HEK293 (cell line): ENCODE data around the gene FAM107A.

Source experiments
- CTCF ChIA-PET: fragments of 350-600 bp; formaldehyde crosslinking; extraction: SDS; loops from one replicate; lab custom pipeline; 2021; ENCODE audit warnings: antibody characterized with exemption; lab: Yijun Ruan, JAX
- POLR2A ChIA-PET: fragments of 300-600 bp; formaldehyde crosslinking; extraction: SDS; loops from one replicate; lab custom pipeline; 2020; ENCODE audit warnings: antibody characterized with exemption, inconsistent platforms; lab: Yijun Ruan, JAX
- H3K27ac ChIP-seq: fragments of 200-500 bp; sonication (Bioruptor generic); 2 replicates; pipeline ENCODE4 v1.5.1; 2014; ENCODE audit warnings: low read depth, low read length, control low read depth, inconsistent platforms; ENCODE audit errors: extremely low read depth
- H3K36me3 ChIP-seq, 2 experiments: fragments of 200-500 bp in 1 of 2; sonication (Bioruptor generic) in 1 of 2; 1 replicate in 1 of 2; 2 replicates in 1 of 2; pipeline ENCODE4 v1.5.1; 2014 to 2017; ENCODE audit warnings: inconsistent platforms in 2 of 2, low read length in 2 of 2; ENCODE audit not compliant: control insufficient read depth in 2 of 2, insufficient read depth in 1 of 2
- H3K4me1 ChIP-seq: fragments of 200-500 bp; sonication (Bioruptor generic); 2 replicates; pipeline ENCODE4 v1.5.1; 2014; ENCODE audit warnings: mild to moderate bottlenecking, low read length, inconsistent platforms; ENCODE audit not compliant: control insufficient read depth, insufficient read depth
- H3K4me3 ChIP-seq: 2 replicates; pipeline ENCODE4 v1.5.1; 2011; ENCODE audit warnings: low read depth, mild to moderate bottlenecking, control low read depth, low read length, moderate library complexity
- H3K9me3 ChIP-seq: fragments of 200-500 bp; sonication (Bioruptor generic); 2 replicates; pipeline ENCODE4 v1.5.1; 2014; ENCODE audit warnings: low read depth, low read length, inconsistent platforms; ENCODE audit not compliant: control insufficient read depth, insufficient read depth
- KLF10 ChIP-seq: fragments of 450-650 bp; IDR thresholded peaks from 2 replicates; pipeline ENCODE4 v1.5.1; 2018; ENCODE audit warnings: missing biosample characterization, mild to moderate bottlenecking, missing genetic modification characterization
- KLF16 ChIP-seq: fragments of 450-650 bp; formaldehyde crosslinking; IDR thresholded peaks from 2 replicates; pipeline ENCODE4 v1.5.1; 2017; ENCODE audit warnings: missing biosample characterization, missing genetic modification characterization
- YY1 ChIP-seq: fragments of 450-650 bp; formaldehyde crosslinking; IDR thresholded peaks from 2 replicates; pipeline ENCODE4 v1.5.1; 2018; ENCODE audit warnings: missing biosample characterization, missing genetic modification characterization
- ZFHX2 ChIP-seq: fragments of 450-650 bp; formaldehyde crosslinking; conservative IDR thresholded peaks from 2 replicates; pipeline ENCODE4 v1.5.1; 2016; ENCODE audit warnings: missing biosample characterization, missing genetic modification characterization
- ZIC2 ChIP-seq: fragments of 450-650 bp; formaldehyde crosslinking; IDR thresholded peaks from 2 replicates; pipeline ENCODE4 v1.5.1; 2016; ENCODE audit warnings: missing biosample characterization, missing genetic modification characterization
- ZNF114 ChIP-seq: fragments of 450-650 bp; formaldehyde crosslinking; IDR thresholded peaks from 2 replicates; pipeline ENCODE4 v1.5.0; 2017; ENCODE audit warnings: missing biosample characterization, missing genetic modification characterization
- ZNF121 ChIP-seq: fragments of 450-650 bp; formaldehyde crosslinking; IDR thresholded peaks from 2 replicates; pipeline ENCODE4 v1.5.1; 2016; ENCODE audit warnings: missing biosample characterization, missing genetic modification characterization
- ZNF132 ChIP-seq: fragments of 450-650 bp; formaldehyde crosslinking; IDR thresholded peaks from 2 replicates; pipeline ENCODE4 v1.5.1; 2017; ENCODE audit warnings: missing biosample characterization, missing genetic modification characterization, borderline replicate concordance
- ZNF202 ChIP-seq: fragments of 450-650 bp; formaldehyde crosslinking; IDR thresholded peaks from 2 replicates; pipeline ENCODE4 v1.5.1; 2016; ENCODE audit warnings: missing biosample characterization, missing genetic modification characterization, borderline replicate concordance
- ZNF311 ChIP-seq: fragments of 450-650 bp; formaldehyde crosslinking; IDR thresholded peaks from 2 replicates; pipeline ENCODE4 v1.5.1; 2017; ENCODE audit warnings: missing biosample characterization, missing genetic modification characterization, borderline replicate concordance
- ZNF544 ChIP-seq: fragments of 450-650 bp; formaldehyde crosslinking; IDR thresholded peaks from 2 replicates; pipeline ENCODE4 v1.5.0; 2017; ENCODE audit warnings: missing biosample characterization, missing genetic modification characterization
- TF ChIP-seq, protein P1 (sequence below): fragments of 450-650 bp; formaldehyde crosslinking; conservative IDR thresholded peaks from 2 replicates; pipeline ENCODE4 v1.5.1; 2016; ENCODE audit warnings: low read depth, missing biosample characterization, missing genetic modification characterization
- TF ChIP-seq, protein P2 (sequence below): fragments of 450-650 bp; formaldehyde crosslinking; IDR thresholded peaks from 2 replicates; pipeline ENCODE4 v1.5.1; 2016; ENCODE audit warnings: missing biosample characterization, missing genetic modification characterization
- TF ChIP-seq, protein P3 (sequence below): fragments of 450-650 bp; formaldehyde crosslinking; IDR thresholded peaks from 2 replicates; pipeline ENCODE4 v1.5.1; 2016; ENCODE audit warnings: missing biosample characterization, missing genetic modification characterization
- TF ChIP-seq, protein P4 (sequence below): fragments of 450-650 bp; formaldehyde crosslinking; IDR thresholded peaks from 2 replicates; pipeline ENCODE4 v1.5.1; 2017; ENCODE audit warnings: missing biosample characterization, missing genetic modification characterization

FAM107A gene

DNA sequence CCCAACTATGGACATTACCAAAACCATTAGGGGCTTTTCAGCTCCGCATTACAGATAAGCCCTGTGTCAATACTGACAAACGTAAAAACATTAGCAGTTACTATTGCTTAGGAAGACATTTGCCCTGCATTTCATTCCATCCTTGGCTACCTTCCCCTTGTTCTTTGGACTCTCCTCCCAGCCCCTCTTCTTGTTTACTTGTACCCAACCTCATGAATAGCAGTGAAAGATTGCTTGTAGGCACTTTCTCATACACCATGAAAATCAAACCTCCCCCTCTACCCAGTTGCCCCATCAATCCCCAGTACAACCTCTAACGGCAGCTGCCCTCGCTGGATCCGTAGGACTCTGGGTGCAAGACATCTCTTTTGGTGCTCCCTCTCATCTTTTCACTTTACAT is 16.9 kb upstream of the FAM107A start (continued):
- TF ChIP-seq, protein P1, sequence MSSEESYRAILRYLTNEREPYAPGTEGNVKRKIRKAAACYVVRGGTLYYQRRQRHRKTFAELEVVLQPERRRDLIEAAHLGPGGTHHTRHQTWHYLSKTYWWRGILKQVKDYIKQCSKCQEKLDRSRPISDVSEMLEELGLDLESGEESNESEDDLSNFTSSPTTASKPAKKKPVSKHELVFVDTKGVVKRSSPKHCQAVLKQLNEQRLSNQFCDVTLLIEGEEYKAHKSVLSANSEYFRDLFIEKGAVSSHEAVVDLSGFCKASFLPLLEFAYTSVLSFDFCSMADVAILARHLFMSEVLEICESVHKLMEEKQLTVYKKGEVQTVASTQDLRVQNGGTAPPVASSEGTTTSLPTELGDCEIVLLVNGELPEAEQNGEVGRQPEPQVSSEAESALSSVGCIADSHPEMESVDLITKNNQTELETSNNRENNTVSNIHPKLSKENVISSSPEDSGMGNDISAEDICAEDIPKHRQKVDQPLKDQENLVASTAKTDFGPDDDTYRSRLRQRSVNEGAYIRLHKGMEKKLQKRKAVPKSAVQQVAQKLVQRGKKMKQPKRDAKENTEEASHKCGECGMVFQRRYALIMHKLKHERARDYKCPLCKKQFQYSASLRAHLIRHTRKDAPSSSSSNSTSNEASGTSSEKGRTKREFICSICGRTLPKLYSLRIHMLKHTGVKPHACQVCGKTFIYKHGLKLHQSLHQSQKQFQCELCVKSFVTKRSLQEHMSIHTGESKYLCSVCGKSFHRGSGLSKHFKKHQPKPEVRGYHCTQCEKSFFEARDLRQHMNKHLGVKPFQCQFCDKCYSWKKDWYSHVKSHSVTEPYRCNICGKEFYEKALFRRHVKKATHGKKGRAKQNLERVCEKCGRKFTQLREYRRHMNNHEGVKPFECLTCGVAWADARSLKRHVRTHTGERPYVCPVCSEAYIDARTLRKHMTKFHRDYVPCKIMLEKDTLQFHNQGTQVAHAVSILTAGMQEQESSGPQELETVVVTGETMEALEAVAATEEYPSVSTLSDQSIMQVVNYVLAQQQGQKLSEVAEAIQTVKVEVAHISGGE (tag by site-specific recombination): no peak
- no peak for TF ChIP-seq ZNF544 (tag by site-specific recombination)

DNA sequence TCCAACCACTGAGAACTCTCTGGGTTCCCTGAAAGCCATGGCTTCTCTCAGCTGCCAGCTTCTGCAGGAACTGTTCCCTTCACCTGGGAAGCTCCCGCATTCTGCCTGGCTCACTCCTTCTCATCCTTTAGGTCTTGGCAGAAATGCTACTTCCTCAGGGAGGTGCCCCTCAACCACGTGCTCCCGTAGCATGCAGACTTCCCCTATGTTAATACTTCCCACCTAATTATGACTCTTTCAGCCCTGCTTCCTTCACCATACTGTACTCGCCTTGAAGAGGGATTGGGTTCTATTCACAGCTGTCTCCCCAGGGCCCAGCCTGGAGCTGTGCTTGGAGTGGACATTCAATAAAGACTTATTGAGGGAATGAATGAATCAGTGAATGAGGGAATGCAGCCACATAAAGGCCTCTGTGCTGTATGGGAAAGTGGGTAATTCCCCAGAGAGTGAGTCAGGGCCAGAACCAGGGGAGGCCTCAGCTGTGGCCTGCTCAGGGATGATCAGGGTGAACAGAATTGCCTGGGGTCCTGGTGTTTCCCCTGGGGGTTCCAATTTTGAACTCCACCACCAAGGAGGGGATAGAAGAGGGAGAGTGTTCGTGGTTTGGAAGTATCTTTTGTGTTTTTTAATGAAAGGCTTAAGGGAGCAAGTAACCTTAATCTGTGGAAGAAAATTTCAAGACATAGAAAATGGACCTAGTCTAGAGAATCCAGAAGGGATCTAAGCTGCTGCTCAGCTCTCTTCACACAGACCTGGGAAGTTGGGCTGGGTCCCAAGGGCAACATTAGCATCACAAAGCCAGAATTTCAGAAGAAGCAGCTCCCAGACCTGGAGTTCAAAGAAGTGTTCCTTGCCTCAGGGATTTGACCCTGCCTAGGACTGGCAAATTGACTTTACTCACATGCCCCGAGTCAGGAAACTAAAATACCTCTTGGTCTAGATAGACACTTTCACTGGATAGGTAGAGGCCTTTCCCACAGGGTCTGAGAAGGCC is 14.6 kb upstream of the FAM107A start:
- Histone ChIP-seq H3K9me3 (no peaks in the 10 kb centered on the region), H3K27ac (no peak overlapping the region), H3K4me3 (no peak overlapping the region), H3K36me3 (no peaks in the 10 kb centered on the region), H3K4me1 (no peaks in the 10 kb centered on the region)
- CTCF ChIA-PET: interaction anchor here (0.7 to 1.1 kb wide), 2 partner anchors 12 to 22 kb away, joined by 3 to 7 read pairs; no protein-coding TSS in a partner anchor
- POLR2A ChIA-PET: no interaction called here
- no peak for TF ChIP-seq ZIC2 (tag by site-specific recombination)
- TF ChIP-seq KLF16: no peak

DNA sequence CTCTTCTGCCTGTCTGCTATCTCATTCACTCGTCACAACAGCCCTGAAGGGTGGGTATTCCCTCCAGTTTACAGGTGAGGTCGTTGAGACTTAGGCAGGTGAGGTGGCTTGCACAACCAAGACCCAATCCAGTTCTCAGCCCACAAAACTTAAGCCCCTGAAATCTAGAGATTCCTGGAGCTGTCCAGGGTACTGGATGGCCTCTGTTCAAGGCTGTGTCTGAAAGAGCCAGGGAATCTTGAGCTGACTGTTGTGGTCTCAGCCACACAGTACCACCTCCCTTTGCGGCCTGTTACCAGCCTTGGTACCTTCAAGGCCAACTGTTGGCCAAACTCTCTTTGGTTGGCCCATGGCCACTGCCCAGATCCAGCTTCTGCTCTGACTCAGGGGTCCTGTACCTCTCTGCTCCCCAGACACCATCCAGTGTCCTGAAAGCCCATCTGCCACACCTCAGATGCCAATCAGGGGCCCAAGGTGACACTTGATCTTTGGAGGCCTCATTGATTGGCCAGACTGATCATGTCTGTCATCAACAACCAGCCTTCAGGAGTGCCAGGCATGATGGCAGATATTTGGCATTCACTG is 10.9 kb upstream of the FAM107A start:
- ChIA-PET POLR2A (no interaction called here), CTCF (interaction anchor here (0.5 to 0.9 kb wide), 3 partner anchors 40 to 1795 kb away, joined by 3 to 4 read pairs (median 4); no protein-coding TSS in a partner anchor)
- Histone ChIP-seq H3K36me3 (no peaks in the 10 kb centered on the region), H3K9me3 (no peaks in the 10 kb centered on the region), H3K4me1 (no peaks in the 10 kb centered on the region), H3K4me3 (no peak overlapping the region), H3K27ac (no peak overlapping the region)
- TF ChIP-seq, protein P2, sequence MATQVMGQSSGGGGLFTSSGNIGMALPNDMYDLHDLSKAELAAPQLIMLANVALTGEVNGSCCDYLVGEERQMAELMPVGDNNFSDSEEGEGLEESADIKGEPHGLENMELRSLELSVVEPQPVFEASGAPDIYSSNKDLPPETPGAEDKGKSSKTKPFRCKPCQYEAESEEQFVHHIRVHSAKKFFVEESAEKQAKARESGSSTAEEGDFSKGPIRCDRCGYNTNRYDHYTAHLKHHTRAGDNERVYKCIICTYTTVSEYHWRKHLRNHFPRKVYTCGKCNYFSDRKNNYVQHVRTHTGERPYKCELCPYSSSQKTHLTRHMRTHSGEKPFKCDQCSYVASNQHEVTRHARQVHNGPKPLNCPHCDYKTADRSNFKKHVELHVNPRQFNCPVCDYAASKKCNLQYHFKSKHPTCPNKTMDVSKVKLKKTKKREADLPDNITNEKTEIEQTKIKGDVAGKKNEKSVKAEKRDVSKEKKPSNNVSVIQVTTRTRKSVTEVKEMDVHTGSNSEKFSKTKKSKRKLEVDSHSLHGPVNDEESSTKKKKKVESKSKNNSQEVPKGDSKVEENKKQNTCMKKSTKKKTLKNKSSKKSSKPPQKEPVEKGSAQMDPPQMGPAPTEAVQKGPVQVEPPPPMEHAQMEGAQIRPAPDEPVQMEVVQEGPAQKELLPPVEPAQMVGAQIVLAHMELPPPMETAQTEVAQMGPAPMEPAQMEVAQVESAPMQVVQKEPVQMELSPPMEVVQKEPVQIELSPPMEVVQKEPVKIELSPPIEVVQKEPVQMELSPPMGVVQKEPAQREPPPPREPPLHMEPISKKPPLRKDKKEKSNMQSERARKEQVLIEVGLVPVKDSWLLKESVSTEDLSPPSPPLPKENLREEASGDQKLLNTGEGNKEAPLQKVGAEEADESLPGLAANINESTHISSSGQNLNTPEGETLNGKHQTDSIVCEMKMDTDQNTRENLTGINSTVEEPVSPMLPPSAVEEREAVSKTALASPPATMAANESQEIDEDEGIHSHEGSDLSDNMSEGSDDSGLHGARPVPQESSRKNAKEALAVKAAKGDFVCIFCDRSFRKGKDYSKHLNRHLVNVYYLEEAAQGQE (tag by site-specific recombination): peak; percentile 95
- no peak for TF ChIP-seq ZNF202 (tag by site-specific recombination)
- no peak for TF ChIP-seq ZNF311 (tag by site-specific recombination)

DNA sequence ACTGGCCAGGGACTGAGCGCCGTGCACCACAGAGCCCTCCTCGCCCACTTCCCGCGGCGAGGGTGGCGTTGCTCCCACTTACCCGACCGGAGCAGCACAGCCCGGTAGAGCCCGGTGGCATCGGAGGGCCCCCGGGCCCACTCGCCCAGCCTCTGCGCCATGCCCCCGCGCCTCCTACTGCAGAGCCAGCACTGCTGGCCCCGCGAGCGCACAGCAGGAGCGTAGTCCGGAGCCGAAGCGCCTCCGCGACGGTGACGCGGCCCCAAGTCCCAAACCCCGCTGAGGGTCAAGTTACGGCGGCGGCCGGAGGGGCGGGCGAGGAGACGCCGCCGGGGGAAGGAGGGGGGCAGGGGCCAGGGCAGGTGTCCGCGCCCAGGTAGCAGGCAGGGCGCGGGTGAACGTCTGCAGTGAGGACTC is 9.6 kb upstream of the FAM107A start:
- ChIA-PET CTCF (interaction anchor here (0.7 kb wide), 1 partner anchor 57 kb away, joined by 3 read pairs; no protein-coding TSS in a partner anchor), POLR2A (no interaction called here)
- Histone ChIP-seq H3K4me1 (no peaks in the 10 kb centered on the region), H3K36me3 (no peaks in the 10 kb centered on the region), H3K9me3 (no peaks in the 10 kb centered on the region), H3K4me3 (no peak overlapping the region), H3K27ac (no peak overlapping the region)
- no peak for TF ChIP-seq YY1 (tag by site-specific recombination)
- no peak for TF ChIP-seq ZNF121
- TF ChIP-seq, protein P3, sequence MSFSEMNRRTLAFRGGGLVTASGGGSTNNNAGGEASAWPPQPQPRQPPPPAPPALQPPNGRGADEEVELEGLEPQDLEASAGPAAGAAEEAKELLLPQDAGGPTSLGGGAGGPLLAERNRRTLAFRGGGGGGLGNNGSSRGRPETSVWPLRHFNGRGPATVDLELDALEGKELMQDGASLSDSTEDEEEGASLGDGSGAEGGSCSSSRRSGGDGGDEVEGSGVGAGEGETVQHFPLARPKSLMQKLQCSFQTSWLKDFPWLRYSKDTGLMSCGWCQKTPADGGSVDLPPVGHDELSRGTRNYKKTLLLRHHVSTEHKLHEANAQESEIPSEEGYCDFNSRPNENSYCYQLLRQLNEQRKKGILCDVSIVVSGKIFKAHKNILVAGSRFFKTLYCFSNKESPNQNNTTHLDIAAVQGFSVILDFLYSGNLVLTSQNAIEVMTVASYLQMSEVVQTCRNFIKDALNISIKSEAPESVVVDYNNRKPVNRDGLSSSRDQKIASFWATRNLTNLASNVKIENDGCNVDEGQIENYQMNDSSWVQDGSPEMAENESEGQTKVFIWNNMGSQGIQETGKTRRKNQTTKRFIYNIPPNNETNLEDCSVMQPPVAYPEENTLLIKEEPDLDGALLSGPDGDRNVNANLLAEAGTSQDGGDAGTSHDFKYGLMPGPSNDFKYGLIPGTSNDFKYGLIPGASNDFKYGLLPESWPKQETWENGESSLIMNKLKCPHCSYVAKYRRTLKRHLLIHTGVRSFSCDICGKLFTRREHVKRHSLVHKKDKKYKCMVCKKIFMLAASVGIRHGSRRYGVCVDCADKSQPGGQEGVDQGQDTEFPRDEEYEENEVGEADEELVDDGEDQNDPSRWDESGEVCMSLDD (tag by site-specific recombination): no peak
- TF ChIP-seq ZNF132: no peak
- TF ChIP-seq, protein P4, sequence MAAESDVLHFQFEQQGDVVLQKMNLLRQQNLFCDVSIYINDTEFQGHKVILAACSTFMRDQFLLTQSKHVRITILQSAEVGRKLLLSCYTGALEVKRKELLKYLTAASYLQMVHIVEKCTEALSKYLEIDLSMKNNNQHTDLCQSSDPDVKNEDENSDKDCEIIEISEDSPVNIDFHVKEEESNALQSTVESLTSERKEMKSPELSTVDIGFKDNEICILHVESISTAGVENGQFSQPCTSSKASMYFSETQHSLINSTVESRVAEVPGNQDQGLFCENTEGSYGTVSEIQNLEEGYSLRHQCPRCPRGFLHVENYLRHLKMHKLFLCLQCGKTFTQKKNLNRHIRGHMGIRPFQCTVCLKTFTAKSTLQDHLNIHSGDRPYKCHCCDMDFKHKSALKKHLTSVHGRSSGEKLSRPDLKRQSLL (tag by site-specific recombination): no peak
- TF ChIP-seq ZNF114: no peak
- no peak for TF ChIP-seq ZFHX2 (tag by site-specific recombination)
- no peak for TF ChIP-seq KLF10 (tag by site-specific recombination)
